ENCODE data around the gene MYRIP. TPM values are rescaled to one million over a fixed set of nuclear protein-coding genes. Genes with fewer than 3 reads are reported as not detected.
"Not testable (repeated sequence)": the region's sequence is repeated elsewhere in the genome, so short reads cannot be mapped to it uniquely, and the experiment has no call there.

MYRIP gene
- total and polyA plus RNA-seq, 2 experiments from 2014 or later: 1.5 to 1.8 TPM

- Mint-ChIP-seq H3K4me1 (no peaks in the 10 kb centered on the region), H3K4me3 (no peak overlapping the region), H3K36me3 (ENCODE audit: low read depth) (no peaks in the 10 kb centered on the region), H3K27me3 (ENCODE audit: insufficient read depth, low read depth, poor library complexity) (peaks cover 2% of the 10 kb centered on the region), H3K9me3 (peaks cover 2% of the 10 kb centered on the region), H3K27ac (no peak overlapping the region)
- Histone ChIP-seq H3K9me2 (ENCODE audit: insufficient read depth) (no peaks in the 10 kb centered on the region), H4K20me1 (replicated peaks; ENCODE audit: insufficient read depth) (no peaks in the 10 kb centered on the region), H3K79me2 (replicated peaks; ENCODE audit: insufficient read depth) (no peaks in the 10 kb centered on the region), H3K27me3 (ENCODE audit: insufficient read depth) (no peaks in the 10 kb centered on the region), H2AFZ (no peak overlapping the region), H3K4me3 (no peak overlapping the region), H3K4me1 (ENCODE audit: insufficient read depth) (no peaks in the 10 kb centered on the region), H3K4me2 (no peak overlapping the region), H3F3A (replicated peaks; ENCODE audit: low read depth) (no peaks in the 10 kb centered on the region), H3K36me3 (ENCODE audit: insufficient read depth) (no peaks in the 10 kb centered on the region), H3K27ac (ENCODE audit: low read depth) (no peak overlapping the region)
- ATAC-seq: no peak
- no peak for DNase-seq (ENCODE audit: low spot score)
- TF ChIP-seq CREB1 (CRISPR knock-in tag; IDR thresholded peaks at IDR 0.05; ENCODE audit: low read depth): no peak
- no peak for TF ChIP-seq EZH2 (IDR thresholded peaks at IDR 0.05; ENCODE audit: low read depth, unreplicated experiment)
- no peak for TF ChIP-seq STAT1 (IDR thresholded peaks at IDR 0.05; ENCODE audit: unreplicated experiment)
- TF ChIP-seq ZNF114 (CRISPR knock-in tag; IDR thresholded peaks at IDR 0.05): no peak
- no peak for TF ChIP-seq POLR2AphosphoS5 (IDR thresholded peaks at IDR 0.05; ENCODE audit: low read depth)
- no peak for TF ChIP-seq CTCF (conservative IDR thresholded peaks at IDR 0.05; ENCODE audit: low read depth in 2 of 2)
- no peak for TF ChIP-seq ZNF462 (CRISPR knock-in tag; IDR thresholded peaks at IDR 0.05)
- TF ChIP-seq NANOG (IDR thresholded peaks at IDR 0.05; ENCODE audit: borderline replicate concordance): no peak
- TF ChIP-seq ETS1 (IDR thresholded peaks at IDR 0.05): no peak
These were observed 273.7 kb downstream of the MYRIP start for GRCh38 chr3:40083066-40083465.

- not testable (repeated sequence) for H3K4me1 Mint-ChIP-seq; H3K9me2 ChIP-seq (ENCODE audit: insufficient read depth); ATAC-seq; DNase-seq (ENCODE audit: low spot score); H3K27me3 Mint-ChIP-seq (ENCODE audit: insufficient read depth, low read depth, poor library complexity); H3K9me3 Mint-ChIP-seq; H3K27ac ChIP-seq (ENCODE audit: low read depth); H3F3A ChIP-seq (replicated peaks; ENCODE audit: low read depth); H3K4me3 ChIP-seq; H3K4me3 Mint-ChIP-seq; H3K36me3 ChIP-seq (ENCODE audit: insufficient read depth); H3K4me2 ChIP-seq; H3K79me2 ChIP-seq (replicated peaks; ENCODE audit: insufficient read depth); H3K27ac Mint-ChIP-seq; H4K20me1 ChIP-seq (replicated peaks; ENCODE audit: insufficient read depth); H2AFZ ChIP-seq; H3K27me3 ChIP-seq (ENCODE audit: insufficient read depth); H3K36me3 Mint-ChIP-seq (ENCODE audit: low read depth); H3K4me1 ChIP-seq (ENCODE audit: insufficient read depth)
These were observed 275.0 kb downstream of the MYRIP start for GRCh38 chr3:40084424-40084823.
